GM12878 (cell line): ENCODE results near the gene NAP1L5. TPM values are rescaled to one million over a fixed set of nuclear protein-coding genes. Genes with fewer than 3 reads are reported as not detected.

Source experiments
- ATAC-seq: fragments of 200-7000 bp; cut with Tn5 transposase; 3 replicates; pipeline ENCODE4 v1.9.1; 2020; ENCODE audit warnings: mild to moderate bottlenecking, moderate library complexity
- BruUV-seq: library from RNA; stranded (reverse); fragments of 400-500 nt; replicated peaks from 2 replicates; lab custom pipeline; 2021; lab: Mats Ljungman, UMichigan
- CTCF ChIA-PET: fragments of 300-600 bp; sonication (Branson Sonifier 250); formaldehyde crosslinking; extraction: SDS; loops from one replicate; lab custom pipeline; 2021; ENCODE audit warnings: inconsistent platforms; lab: Yijun Ruan, JAX
- POLR2A ChIA-PET: fragments of 350-600 bp; formaldehyde crosslinking; extraction: SDS; loops from one replicate; lab custom pipeline; 2021; ENCODE audit warnings: inconsistent platforms; lab: Charles Lee
- RAD21 ChIA-PET: fragments of 300-600 bp; sonication (Branson Sonifier 250); formaldehyde crosslinking; loops from one replicate; lab custom pipeline; 2023; ENCODE audit warnings: antibody characterized with exemption; ENCODE audit not compliant: unreplicated experiment; lab: Charles Lee
- SMC1A ChIA-PET: fragments of 300-600 bp; sonication (Branson Sonifier 250); formaldehyde crosslinking; loops from one replicate; lab custom pipeline; 2023; ENCODE audit not compliant: unreplicated experiment, uncharacterized antibody; lab: Charles Lee
- DNase-seq: peaks from one replicate; pipeline ENCODE4 v3.0.0-alpha.2; 2011; ENCODE audit warnings: low read depth, low spot score
- FAIRE-seq: peaks from 3 replicates; lab custom pipeline; 2011; peaks lifted over from hg19 to GRCh38; lab: Jason Lieb, UNC
- H2AFZ ChIP-seq: 2 replicates; pipeline ENCODE4 v1.6.0; 2011; ENCODE audit warnings: low read depth, low read length, control low read depth; ENCODE audit not compliant: control insufficient read depth
- H3K27ac ChIP-seq: 2 replicates; pipeline ENCODE4 v1.5.1; 2011; ENCODE audit warnings: control low read depth; ENCODE audit not compliant: control insufficient read depth, insufficient read depth
- H3K27me3 ChIP-seq, 2 experiments: replicated peaks in 1 of 2; 2 replicates each; pipeline versions ENCODE4 v1.6.0 to v1.6.1; 2011; ENCODE audit warnings: low read length in 1 of 2; ENCODE audit not compliant: control insufficient read depth in 2 of 2, insufficient read depth in 2 of 2
- H3K36me3 ChIP-seq, 2 experiments: 2 replicates each; pipeline ENCODE4 v1.5.1; 2011; ENCODE audit warnings: low read length in 1 of 2; ENCODE audit not compliant: control insufficient read depth in 2 of 2, insufficient read depth in 2 of 2
- H3K4me1 ChIP-seq: 2 replicates; pipeline ENCODE4 v1.6.1; 2011; ENCODE audit warnings: mild to moderate bottlenecking, low read length, moderate library complexity, mixed read lengths; ENCODE audit not compliant: control insufficient read depth, insufficient read depth
- H3K4me2 ChIP-seq: 2 replicates; pipeline ENCODE4 v1.6.0; 2011; ENCODE audit warnings: control low read depth; ENCODE audit not compliant: control insufficient read depth, insufficient read depth
- H3K4me3 ChIP-seq: fragments of 200-600 bp; sonication (generic); 2 replicates; pipeline ENCODE4 v1.5.1; 2016
- H3K79me2 ChIP-seq: 2 replicates; pipeline ENCODE4 v1.6.0; 2011; ENCODE audit warnings: low read length; ENCODE audit not compliant: control insufficient read depth, insufficient read depth
- H3K9ac ChIP-seq: 2 replicates; pipeline ENCODE4 v1.8.0; 2011; ENCODE audit warnings: low read length, control low read depth, mixed read lengths; ENCODE audit not compliant: control insufficient read depth, insufficient read depth
- H3K9me3 ChIP-seq: replicated peaks from 3 replicates; pipeline ENCODE4 v1.5.1; 2011; ENCODE audit warnings: mild to moderate bottlenecking, low read length; ENCODE audit not compliant: control insufficient read depth, insufficient read depth
- H4K20me1 ChIP-seq: 2 replicates; pipeline ENCODE4 v1.6.0; 2011; ENCODE audit not compliant: control insufficient read depth, insufficient read depth
- BRCA1 ChIP-seq: IDR thresholded peaks from 2 replicates; pipeline ENCODE4 v1.6.1; 2011; ENCODE audit warnings: low read depth, low read length, improper control_type of control experiment
- CBX5 ChIP-seq: sonication (generic); IDR thresholded peaks from 2 replicates; pipeline ENCODE4 v1.6.1; 2016; ENCODE audit warnings: low read depth, moderate library complexity, mild to moderate bottlenecking, inconsistent platforms
- EZH2 ChIP-seq: IDR thresholded peaks from 2 replicates; pipeline ENCODE4 v1.6.1; 2012; ENCODE audit warnings: low read depth, mild to moderate bottlenecking, control low read depth, inconsistent platforms, low read length, borderline replicate concordance; ENCODE audit not compliant: control insufficient read depth
- FOXK2 ChIP-seq: fragments of 450-650 bp; IDR thresholded peaks from 2 replicates; pipeline ENCODE4 v1.6.1; 2017; ENCODE audit warnings: mild to moderate bottlenecking, moderate library complexity
- IKZF1 ChIP-seq: fragments of 450-650 bp; conservative IDR thresholded peaks from 2 replicates; pipeline ENCODE4 v1.6.1; 2017; ENCODE audit warnings: antibody characterized with exemption, mild to moderate bottlenecking
- KLF5 ChIP-seq: fragments of 450-650 bp; IDR thresholded peaks from 2 replicates; pipeline ENCODE4 v1.6.1; 2014; ENCODE audit warnings: mild to moderate bottlenecking; ENCODE audit not compliant: partially characterized antibody
- PAX8 ChIP-seq: fragments of 450-650 bp; IDR thresholded peaks from 2 replicates; pipeline ENCODE4 v1.6.1; 2017; ENCODE audit warnings: mild to moderate bottlenecking, moderate library complexity
- POLR2AphosphoS5 ChIP-seq: IDR thresholded peaks from 2 replicates; pipeline ENCODE4 v1.6.1; 2011; ENCODE audit warnings: mild to moderate bottlenecking, low read length, inconsistent platforms
- SPI1 ChIP-seq: IDR thresholded peaks from 2 replicates; pipeline ENCODE4 v1.6.1; 2011; ENCODE audit warnings: low read depth, mild to moderate bottlenecking, low read length, moderate library complexity, borderline replicate concordance; ENCODE audit not compliant: insufficient read depth
- SREBF2 ChIP-seq: IDR thresholded peaks from 2 replicates; pipeline ENCODE4 v1.6.1; 2012; ENCODE audit warnings: mild to moderate bottlenecking, low read length
- WGBS: methylation state at CpG from one replicate; pipeline ENCODE4 v1.1.6; 2016; ENCODE audit warnings: low lambda C conversion rate; ENCODE audit not compliant: insufficient replicate concordance, insufficient coverage; ENCODE audit errors: missing lambda C conversion rate; 5-methylcytosine and 5-hydroxymethylcytosine counted together
- in situ Hi-C: fragments of 300-500 bp; cut with MboI; formaldehyde crosslinking; loops from 9 replicates; pipeline ENCODE4 v1.14.3; 2018; ENCODE audit warnings: mixed read lengths
- intact Hi-C: fragments of 100-400 bp; cut with micrococcal nuclease; formaldehyde crosslinking; loops from one replicate; pipeline ENCODE4 v1.14.2; 2022; ENCODE audit not compliant: unreplicated experiment
- polyA plus RNA-seq, 11 experiments: library from polyadenylated mRNA; depleted of rRNA in 4 of 11; unstranded in 6 of 11; stranded (reverse) in 5 of 11; fragments of >200 nt; fragmentation: Nextera tagmentation in 4 of 11; fragmentation: Illumina TruSeq in 1 of 11; extraction: Ambion mirVana in 4 of 11; extraction: Trizol in 1 of 11; gene quantifications; 1 replicate in 1 of 11; 2 replicates in 10 of 11; pipeline versions ENCODE4 v1.2.1 to v1.2.3, GENCODE V29; 2011 to 2016; ENCODE audit warnings: inconsistent platforms in 2 of 11, missing spikeins in 2 of 11, low read depth in 1 of 11
- total RNA-seq, 4 experiments: library from RNA; depleted of rRNA in 3 of 4; stranded (reverse); fragments of >200 nt in 3 of 4; fragmentation: Illumina TruSeq in 1 of 4; extraction: Trizol in 1 of 4; gene quantifications; 2 replicates each; pipeline versions ENCODE4 v1.2.1 to v1.2.3, GENCODE V29; 2013 to 2021
- TF ChIP-seq, protein P1 (sequence below): fragments of 450-650 bp; IDR thresholded peaks from 2 replicates; pipeline ENCODE4 v1.6.1; 2017; ENCODE audit warnings: mild to moderate bottlenecking, moderate library complexity
- TF ChIP-seq, protein P2 (sequence below): IDR thresholded peaks from 2 replicates; pipeline ENCODE4 v1.6.1; 2011; ENCODE audit warnings: borderline replicate concordance, low read depth, mild to moderate bottlenecking, moderate library complexity, low read length; ENCODE audit not compliant: insufficient read depth, poor library complexity, severe bottlenecking
- TF ChIP-seq, protein P3 (sequence below): IDR thresholded peaks from 2 replicates; pipeline ENCODE4 v1.6.1; 2011; ENCODE audit warnings: mild to moderate bottlenecking, low read depth, low read length, moderate library complexity; ENCODE audit not compliant: insufficient replicate concordance
- TF ChIP-seq, protein P4 (sequence below): fragments of 450-650 bp; formaldehyde crosslinking; IDR thresholded peaks from 2 replicates; pipeline ENCODE4 v1.4.0; 2020; ENCODE audit warnings: mild to moderate bottlenecking, moderate library complexity

Gene NAP1L5
- total and polyA plus RNA-seq, 10 of the 15 experiments (the other 5 are each of a cell fraction or from before 2014, with no cell fraction given): 2.1 to 5.3 (median 3.7) TPM

DNA sequence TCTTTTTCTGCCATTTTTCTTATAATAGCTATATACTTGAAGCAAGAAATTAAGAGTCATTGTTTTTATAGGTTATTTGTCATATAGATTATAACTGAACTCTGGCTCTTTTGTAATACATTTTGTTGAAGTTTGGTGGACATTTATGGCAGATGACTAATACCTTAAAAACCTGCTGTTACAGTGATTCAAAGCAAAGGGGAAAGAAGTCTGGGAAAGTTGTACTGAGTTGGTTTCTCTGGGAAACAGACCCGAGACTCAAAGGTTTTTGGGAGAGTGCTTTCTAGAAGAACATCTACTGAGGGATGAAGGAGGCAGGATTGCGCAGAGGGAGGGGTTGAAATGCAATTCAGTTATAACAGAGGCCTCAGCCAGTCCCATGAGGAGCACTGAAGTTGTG, 35.9 kb downstream of the NAP1L5 start:
- POLR2A ChIA-PET: no interaction called here
- H3K27ac ChIP-seq: no peak overlapping the region
- no peaks in the 10 kb centered on the region for H3K36me3 ChIP-seq
- 50% methylated on average over 2 of the region's 2 CpGs for WGBS
- no peaks in the 10 kb centered on the region for H3K79me2 ChIP-seq
- BruUV-seq: no TSS peak
- ATAC-seq (no peak), DNase-seq (no peak), FAIRE-seq (no peak)
- H3K9me3 ChIP-seq: no peaks in the 10 kb centered on the region
- H3K4me2 ChIP-seq: no peak overlapping the region
- no peaks in the 10 kb centered on the region for H4K20me1 ChIP-seq
- in situ Hi-C loops (no loop called here), intact Hi-C loops (no loop called here)
- no peaks in the 10 kb centered on the region for H3K27me3 ChIP-seq
- H2AFZ ChIP-seq: no peak overlapping the region
- no peaks in the 10 kb centered on the region for H3K4me1 ChIP-seq
- H3K9ac ChIP-seq: no peak overlapping the region
- RAD21 ChIA-PET: no interaction called here
- no peak overlapping the region for H3K4me3 ChIP-seq
- CTCF ChIA-PET: interaction anchor here (0.9 to 3.5 kb wide), 5 partner anchors 37 to 157 kb away, joined by 3 to 64 read pairs (median 3); no protein-coding TSS in a partner anchor
- SMC1A ChIA-PET: interaction anchor here (0.8 to 1.3 kb wide), 4 partner anchors 11 to 141 kb away, joined by 3 to 7 read pairs (median 4); no protein-coding TSS in a partner anchor
- no peak for TF ChIP-seq POLR2AphosphoS5
- TF ChIP-seq, protein P1, sequence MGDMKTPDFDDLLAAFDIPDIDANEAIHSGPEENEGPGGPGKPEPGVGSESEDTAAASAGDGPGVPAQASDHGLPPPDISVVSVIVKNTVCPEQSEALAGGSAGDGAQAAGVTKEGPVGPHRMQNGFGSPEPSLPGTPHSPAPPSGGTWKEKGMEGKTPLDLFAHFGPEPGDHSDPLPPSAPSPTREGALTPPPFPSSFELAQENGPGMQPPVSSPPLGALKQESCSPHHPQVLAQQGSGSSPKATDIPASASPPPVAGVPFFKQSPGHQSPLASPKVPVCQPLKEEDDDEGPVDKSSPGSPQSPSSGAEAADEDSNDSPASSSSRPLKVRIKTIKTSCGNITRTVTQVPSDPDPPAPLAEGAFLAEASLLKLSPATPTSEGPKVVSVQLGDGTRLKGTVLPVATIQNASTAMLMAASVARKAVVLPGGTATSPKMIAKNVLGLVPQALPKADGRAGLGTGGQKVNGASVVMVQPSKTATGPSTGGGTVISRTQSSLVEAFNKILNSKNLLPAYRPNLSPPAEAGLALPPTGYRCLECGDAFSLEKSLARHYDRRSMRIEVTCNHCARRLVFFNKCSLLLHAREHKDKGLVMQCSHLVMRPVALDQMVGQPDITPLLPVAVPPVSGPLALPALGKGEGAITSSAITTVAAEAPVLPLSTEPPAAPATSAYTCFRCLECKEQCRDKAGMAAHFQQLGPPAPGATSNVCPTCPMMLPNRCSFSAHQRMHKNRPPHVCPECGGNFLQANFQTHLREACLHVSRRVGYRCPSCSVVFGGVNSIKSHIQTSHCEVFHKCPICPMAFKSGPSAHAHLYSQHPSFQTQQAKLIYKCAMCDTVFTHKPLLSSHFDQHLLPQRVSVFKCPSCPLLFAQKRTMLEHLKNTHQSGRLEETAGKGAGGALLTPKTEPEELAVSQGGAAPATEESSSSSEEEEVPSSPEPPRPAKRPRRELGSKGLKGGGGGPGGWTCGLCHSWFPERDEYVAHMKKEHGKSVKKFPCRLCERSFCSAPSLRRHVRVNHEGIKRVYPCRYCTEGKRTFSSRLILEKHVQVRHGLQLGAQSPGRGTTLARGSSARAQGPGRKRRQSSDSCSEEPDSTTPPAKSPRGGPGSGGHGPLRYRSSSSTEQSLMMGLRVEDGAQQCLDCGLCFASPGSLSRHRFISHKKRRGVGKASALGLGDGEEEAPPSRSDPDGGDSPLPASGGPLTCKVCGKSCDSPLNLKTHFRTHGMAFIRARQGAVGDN: no peak
- no peak for TF ChIP-seq IKZF1
- TF ChIP-seq, protein P2, sequence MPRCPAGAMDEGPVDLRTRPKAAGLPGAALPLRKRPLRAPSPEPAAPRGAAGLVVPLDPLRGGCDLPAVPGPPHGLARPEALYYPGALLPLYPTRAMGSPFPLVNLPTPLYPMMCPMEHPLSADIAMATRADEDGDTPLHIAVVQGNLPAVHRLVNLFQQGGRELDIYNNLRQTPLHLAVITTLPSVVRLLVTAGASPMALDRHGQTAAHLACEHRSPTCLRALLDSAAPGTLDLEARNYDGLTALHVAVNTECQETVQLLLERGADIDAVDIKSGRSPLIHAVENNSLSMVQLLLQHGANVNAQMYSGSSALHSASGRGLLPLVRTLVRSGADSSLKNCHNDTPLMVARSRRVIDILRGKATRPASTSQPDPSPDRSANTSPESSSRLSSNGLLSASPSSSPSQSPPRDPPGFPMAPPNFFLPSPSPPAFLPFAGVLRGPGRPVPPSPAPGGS: no peak
- TF ChIP-seq EZH2: no peak
- TF ChIP-seq, protein P3, sequence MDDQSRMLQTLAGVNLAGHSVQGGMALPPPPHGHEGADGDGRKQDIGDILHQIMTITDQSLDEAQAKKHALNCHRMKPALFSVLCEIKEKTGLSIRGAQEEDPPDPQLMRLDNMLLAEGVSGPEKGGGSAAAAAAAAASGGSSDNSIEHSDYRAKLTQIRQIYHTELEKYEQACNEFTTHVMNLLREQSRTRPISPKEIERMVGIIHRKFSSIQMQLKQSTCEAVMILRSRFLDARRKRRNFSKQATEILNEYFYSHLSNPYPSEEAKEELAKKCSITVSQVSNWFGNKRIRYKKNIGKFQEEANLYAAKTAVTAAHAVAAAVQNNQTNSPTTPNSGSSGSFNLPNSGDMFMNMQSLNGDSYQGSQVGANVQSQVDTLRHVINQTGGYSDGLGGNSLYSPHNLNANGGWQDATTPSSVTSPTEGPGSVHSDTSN: no peak
- no peak for TF ChIP-seq BRCA1
- no peak for TF ChIP-seq SPI1
- no peak for TF ChIP-seq KLF5
- no peak for TF ChIP-seq PAX8
- TF ChIP-seq CBX5: no peak
- TF ChIP-seq, protein P4, sequence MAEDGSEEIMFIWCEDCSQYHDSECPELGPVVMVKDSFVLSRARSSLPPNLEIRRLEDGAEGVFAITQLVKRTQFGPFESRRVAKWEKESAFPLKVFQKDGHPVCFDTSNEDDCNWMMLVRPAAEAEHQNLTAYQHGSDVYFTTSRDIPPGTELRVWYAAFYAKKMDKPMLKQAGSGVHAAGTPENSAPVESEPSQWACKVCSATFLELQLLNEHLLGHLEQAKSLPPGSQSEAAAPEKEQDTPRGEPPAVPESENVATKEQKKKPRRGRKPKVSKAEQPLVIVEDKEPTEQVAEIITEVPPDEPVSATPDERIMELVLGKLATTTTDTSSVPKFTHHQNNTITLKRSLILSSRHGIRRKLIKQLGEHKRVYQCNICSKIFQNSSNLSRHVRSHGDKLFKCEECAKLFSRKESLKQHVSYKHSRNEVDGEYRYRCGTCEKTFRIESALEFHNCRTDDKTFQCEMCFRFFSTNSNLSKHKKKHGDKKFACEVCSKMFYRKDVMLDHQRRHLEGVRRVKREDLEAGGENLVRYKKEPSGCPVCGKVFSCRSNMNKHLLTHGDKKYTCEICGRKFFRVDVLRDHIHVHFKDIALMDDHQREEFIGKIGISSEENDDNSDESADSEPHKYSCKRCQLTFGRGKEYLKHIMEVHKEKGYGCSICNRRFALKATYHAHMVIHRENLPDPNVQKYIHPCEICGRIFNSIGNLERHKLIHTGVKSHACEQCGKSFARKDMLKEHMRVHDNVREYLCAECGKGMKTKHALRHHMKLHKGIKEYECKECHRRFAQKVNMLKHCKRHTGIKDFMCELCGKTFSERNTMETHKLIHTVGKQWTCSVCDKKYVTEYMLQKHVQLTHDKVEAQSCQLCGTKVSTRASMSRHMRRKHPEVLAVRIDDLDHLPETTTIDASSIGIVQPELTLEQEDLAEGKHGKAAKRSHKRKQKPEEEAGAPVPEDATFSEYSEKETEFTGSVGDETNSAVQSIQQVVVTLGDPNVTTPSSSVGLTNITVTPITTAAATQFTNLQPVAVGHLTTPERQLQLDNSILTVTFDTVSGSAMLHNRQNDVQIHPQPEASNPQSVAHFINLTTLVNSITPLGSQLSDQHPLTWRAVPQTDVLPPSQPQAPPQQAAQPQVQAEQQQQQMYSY (CRISPR knock-in tag): no peak
- no peak for TF ChIP-seq FOXK2
- no peak for TF ChIP-seq SREBF2
